Measurements from ENCODE around the gene SFMBT2.

The SFMBT2 gene

GRCh38 chr10:7165500-7166177, 245.2 kb downstream of the SFMBT2 start:
- TF ChIP-seq, protein P1, sequence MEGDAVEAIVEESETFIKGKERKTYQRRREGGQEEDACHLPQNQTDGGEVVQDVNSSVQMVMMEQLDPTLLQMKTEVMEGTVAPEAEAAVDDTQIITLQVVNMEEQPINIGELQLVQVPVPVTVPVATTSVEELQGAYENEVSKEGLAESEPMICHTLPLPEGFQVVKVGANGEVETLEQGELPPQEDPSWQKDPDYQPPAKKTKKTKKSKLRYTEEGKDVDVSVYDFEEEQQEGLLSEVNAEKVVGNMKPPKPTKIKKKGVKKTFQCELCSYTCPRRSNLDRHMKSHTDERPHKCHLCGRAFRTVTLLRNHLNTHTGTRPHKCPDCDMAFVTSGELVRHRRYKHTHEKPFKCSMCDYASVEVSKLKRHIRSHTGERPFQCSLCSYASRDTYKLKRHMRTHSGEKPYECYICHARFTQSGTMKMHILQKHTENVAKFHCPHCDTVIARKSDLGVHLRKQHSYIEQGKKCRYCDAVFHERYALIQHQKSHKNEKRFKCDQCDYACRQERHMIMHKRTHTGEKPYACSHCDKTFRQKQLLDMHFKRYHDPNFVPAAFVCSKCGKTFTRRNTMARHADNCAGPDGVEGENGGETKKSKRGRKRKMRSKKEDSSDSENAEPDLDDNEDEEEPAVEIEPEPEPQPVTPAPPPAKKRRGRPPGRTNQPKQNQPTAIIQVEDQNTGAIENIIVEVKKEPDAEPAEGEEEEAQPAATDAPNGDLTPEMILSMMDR (conservative IDR thresholded peaks at IDR 0.05; ENCODE audit: control insufficient read depth, insufficient read depth, low read depth, low read length), result no peak
- H3K4me3 ChIP-seq (ENCODE audit: control insufficient read depth, low read depth, low read length), result no peak overlapping the region
- no peak for DNase-seq (ENCODE audit: low read depth)

DNA sequence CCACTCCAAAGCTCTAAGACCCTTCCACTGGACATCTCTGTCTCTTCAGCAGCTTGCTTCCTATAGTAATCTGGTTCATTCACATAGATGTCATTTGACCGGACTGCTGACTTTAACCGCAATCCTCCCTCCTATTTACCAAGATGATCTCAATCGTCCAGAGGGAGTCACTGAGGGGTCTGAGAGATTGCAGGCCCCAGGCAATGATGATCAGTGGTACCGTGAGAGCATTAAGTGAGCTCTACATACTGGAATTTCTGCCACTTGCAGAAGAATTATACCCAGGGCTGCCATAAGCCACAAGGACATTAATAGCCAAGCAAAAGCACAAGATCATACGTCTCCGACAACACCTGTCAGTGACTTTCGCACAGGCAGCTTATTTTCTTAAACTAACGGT, 245.9 kb downstream of the SFMBT2 start:
- DNase-seq (ENCODE audit: low read depth), result no peak
- TF ChIP-seq, protein P1 (conservative IDR thresholded peaks at IDR 0.05; ENCODE audit: control insufficient read depth, insufficient read depth, low read depth, low read length), result no peak

DNA sequence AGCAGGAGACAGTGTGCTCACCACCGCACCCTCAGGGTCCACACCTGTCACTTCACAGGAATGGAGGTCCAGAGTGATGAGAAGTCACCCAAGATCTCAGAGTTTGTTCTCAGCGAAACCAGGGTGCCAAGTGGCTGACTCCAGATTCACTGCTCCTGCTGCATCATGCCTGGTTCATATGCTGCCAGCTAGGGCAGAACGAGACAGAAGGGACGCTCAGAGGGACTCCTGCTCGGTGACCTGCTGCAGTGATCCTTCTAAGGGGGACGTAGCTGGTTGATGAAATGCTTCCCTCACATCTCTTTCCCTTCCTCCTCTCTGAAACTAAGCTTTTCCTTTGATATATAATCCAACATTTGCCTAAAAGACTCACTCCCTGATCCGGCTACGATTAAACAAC, 248.5 kb downstream of the SFMBT2 start:
- TF ChIP-seq, protein P1 (conservative IDR thresholded peaks at IDR 0.05; ENCODE audit: control insufficient read depth, insufficient read depth, low read depth, low read length), result no peak
- DNase-seq (ENCODE audit: low read depth), result no peak
- H3K4me3 ChIP-seq (ENCODE audit: control insufficient read depth, low read depth, low read length), result no peak overlapping the region

More for the DNA sequence above, 245.9 kb downstream of the SFMBT2 start:
- H3K4me3 ChIP-seq (ENCODE audit: control insufficient read depth, low read depth, low read length), result no peak overlapping the region

DNA sequence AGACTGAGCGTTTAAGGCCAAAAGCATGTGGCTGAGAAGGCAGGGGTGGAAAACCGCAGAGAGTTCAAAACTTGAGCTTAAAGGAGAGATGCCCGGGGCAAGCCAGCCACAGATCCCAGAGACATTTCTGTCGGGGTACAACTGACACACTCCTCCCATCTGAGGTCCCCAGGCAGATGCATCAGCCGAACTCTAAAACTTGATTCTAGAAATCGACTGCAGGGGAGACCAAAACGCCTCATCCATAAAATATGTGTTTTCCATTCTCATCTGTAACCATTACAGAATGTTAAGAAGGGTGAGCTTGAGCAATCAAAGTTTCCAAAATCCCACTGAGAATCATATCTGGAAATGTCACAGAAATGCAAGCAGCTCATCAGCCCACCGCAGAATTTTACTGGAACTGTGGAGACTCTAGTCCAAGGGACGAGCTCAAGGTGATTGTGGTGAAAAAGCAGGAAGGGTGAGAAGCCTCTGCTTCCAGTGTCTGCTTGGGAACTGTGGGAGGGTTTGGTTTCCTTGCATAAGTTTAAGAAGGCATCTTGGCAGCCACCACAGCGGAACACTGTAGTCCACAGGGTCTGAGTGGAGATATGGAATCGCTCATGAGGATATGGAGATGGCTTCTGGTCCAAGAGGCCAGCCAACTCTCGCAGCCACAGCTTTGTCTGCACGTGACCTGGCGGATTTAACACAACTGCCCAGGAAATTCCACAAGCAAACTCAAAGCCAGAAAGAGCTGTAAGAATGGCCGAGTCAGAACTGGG, 249.2 kb downstream of the SFMBT2 start:
- TF ChIP-seq, protein P1 (conservative IDR thresholded peaks at IDR 0.05; ENCODE audit: control insufficient read depth, insufficient read depth, low read depth, low read length), result no peak
- peak; percentile 62 for DNase-seq (ENCODE audit: low read depth)

GRCh38 chr10:7159928-7160327, 250.9 kb downstream of the SFMBT2 start:
- no peak for DNase-seq (ENCODE audit: low read depth)
- no peak overlapping the region for H3K4me3 ChIP-seq (ENCODE audit: control insufficient read depth, low read depth, low read length)

More for the DNA sequence above, 249.2 kb downstream of the SFMBT2 start:
- no peak overlapping the region for H3K4me3 ChIP-seq (ENCODE audit: control insufficient read depth, low read depth, low read length)

DNA sequence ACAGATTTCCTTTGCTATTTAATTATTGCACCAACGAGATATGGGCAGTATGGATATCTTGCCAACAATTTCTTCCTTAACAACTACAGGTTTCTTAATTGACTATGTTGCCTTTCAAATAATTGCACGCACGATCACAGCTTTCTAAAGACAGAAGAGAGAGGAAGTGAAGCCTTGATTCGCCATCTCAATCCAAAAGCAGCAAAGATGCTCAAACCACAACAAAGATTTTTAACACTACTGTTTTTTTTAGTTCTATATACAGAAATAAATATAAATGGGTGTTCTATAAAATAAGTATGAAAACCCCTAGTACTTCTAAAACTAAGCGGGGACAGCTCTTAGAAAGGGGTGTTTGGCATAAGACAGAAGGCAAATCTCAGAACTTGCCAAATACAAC, 251.3 kb downstream of the SFMBT2 start:
- DNase-seq (ENCODE audit: low read depth), result no peak
- TF ChIP-seq, protein P1 (conservative IDR thresholded peaks at IDR 0.05; ENCODE audit: control insufficient read depth, insufficient read depth, low read depth, low read length), result no peak
- H3K4me3 ChIP-seq (ENCODE audit: control insufficient read depth, low read depth, low read length), result no peak overlapping the region

More at GRCh38 chr10:7159928-7160327, 250.9 kb downstream of the SFMBT2 start:
- TF ChIP-seq, protein P1 (conservative IDR thresholded peaks at IDR 0.05; ENCODE audit: control insufficient read depth, insufficient read depth, low read depth, low read length), result no peak

Data from fibroblast of mammary gland (primary cell).